Left ventricle myocardium inferior (tissue), 1 donor: ENCODE results near the gene VIPR1. TPM values are rescaled to one million over a fixed set of nuclear protein-coding genes. Genes with fewer than 3 reads are reported as not detected.

ENCODE experiments used
- DNase-seq: peaks from one replicate; pipeline ENCODE4 v3.0.0-alpha.2; 2020
- H3K27ac ChIP-seq: fragments of 200-600 bp; replicated peaks from 2 replicates; pipeline ENCODE4 v1.8.0; 2021
- H3K27me3 ChIP-seq: fragments of 200-600 bp; 2 replicates; pipeline ENCODE4 v1.8.0; 2021; ENCODE audit warnings: low read depth
- H3K36me3 ChIP-seq: fragments of 200-600 bp; 2 replicates; pipeline ENCODE4 v1.8.0; 2021
- H3K4me1 ChIP-seq: fragments of 200-600 bp; 2 replicates; pipeline ENCODE4 v1.8.0; 2021
- H3K4me3 ChIP-seq: fragments of 200-600 bp; 2 replicates; pipeline ENCODE4 v1.8.0; 2021; ENCODE audit warnings: mild to moderate bottlenecking, moderate library complexity
- H3K9me3 ChIP-seq: fragments of 200-600 bp; replicated peaks from 2 replicates; pipeline ENCODE4 v1.8.0; 2021
- intact Hi-C: fragments of 100-400 bp; cut with micrococcal nuclease; formaldehyde crosslinking; loops from one replicate; pipeline ENCODE4 v1.11.0; 2022
- total RNA-seq: library from RNA; stranded (reverse); fragmentation: NEBNext Ultra II Directional; extraction: Animal tissue kit (Norgen Biotek cat#: 25700); gene quantifications from one replicate; pipeline ENCODE4 v1.2.1, GENCODE V29; 2021
- TF ChIP-seq, protein P1 (sequence below): fragments of 200-600 bp; IDR thresholded peaks from 2 replicates; pipeline ENCODE4 v1.8.0; 2021; ENCODE audit warnings: antibody characterized with exemption, mild to moderate bottlenecking, borderline replicate concordance
- donor health status: DM: no; HTN: yes; CAD: no; lungs with severe emphysema.

Gene VIPR1
- total RNA-seq, 1 donor from 2014 or later, result 1.7 TPM

DNA sequence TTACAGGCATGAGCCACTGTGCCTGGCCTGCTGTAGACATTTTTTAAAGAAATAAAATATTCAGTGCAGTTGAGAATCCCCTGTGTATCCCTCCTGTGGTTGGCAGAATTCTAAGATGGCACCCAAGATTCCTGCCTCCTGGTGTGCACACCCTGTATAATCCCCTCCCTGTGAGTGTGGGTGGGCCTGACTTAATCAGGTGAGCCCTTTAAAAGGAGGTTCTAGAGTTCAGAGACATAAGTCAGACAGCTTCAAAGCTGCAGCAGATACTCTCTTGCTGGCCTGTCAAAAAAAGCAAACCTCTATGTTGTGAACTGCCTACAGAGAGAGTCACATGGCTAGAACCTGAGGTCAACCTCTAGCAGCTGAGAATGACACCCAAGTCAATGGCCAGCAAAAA lies 7.0 kb upstream of the VIPR1 start:
- intact Hi-C loops, result no loop called here
- H3K36me3 ChIP-seq, result no peaks in the 10 kb centered on the region
- no peaks in the 10 kb centered on the region for H3K9me3 ChIP-seq
- no peak for DNase-seq
- H3K4me1 ChIP-seq, result peaks cover 14% of the 10 kb centered on the region
- no peak overlapping the region for H3K4me3 ChIP-seq
- peaks cover 23% of the 10 kb centered on the region for H3K27me3 ChIP-seq
- H3K27ac ChIP-seq, result no peak overlapping the region
- TF ChIP-seq, protein P1, sequence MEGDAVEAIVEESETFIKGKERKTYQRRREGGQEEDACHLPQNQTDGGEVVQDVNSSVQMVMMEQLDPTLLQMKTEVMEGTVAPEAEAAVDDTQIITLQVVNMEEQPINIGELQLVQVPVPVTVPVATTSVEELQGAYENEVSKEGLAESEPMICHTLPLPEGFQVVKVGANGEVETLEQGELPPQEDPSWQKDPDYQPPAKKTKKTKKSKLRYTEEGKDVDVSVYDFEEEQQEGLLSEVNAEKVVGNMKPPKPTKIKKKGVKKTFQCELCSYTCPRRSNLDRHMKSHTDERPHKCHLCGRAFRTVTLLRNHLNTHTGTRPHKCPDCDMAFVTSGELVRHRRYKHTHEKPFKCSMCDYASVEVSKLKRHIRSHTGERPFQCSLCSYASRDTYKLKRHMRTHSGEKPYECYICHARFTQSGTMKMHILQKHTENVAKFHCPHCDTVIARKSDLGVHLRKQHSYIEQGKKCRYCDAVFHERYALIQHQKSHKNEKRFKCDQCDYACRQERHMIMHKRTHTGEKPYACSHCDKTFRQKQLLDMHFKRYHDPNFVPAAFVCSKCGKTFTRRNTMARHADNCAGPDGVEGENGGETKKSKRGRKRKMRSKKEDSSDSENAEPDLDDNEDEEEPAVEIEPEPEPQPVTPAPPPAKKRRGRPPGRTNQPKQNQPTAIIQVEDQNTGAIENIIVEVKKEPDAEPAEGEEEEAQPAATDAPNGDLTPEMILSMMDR, result no peak

GRCh38 chr3:42497009-42497731 lies 5.3 kb upstream of the VIPR1 start:
- DNase-seq, result no peak
- Histone ChIP-seq H3K27me3 (peaks cover 41% of the 10 kb centered on the region), H3K9me3 (no peaks in the 10 kb centered on the region), H3K4me3 (no peak overlapping the region), H3K36me3 (no peaks in the 10 kb centered on the region), H3K4me1 (peaks cover 22% of the 10 kb centered on the region), H3K27ac (peak overlapping the region; percentile 40)
- intact Hi-C loops, result no loop called here
- TF ChIP-seq, protein P1, result no peak

GRCh38 chr3:42498034-42498433 lies 4.4 kb upstream of the VIPR1 start:
- H3K4me1 ChIP-seq, result peaks cover 26% of the 10 kb centered on the region
- H3K4me3 ChIP-seq, result no peak overlapping the region
- no peaks in the 10 kb centered on the region for H3K9me3 ChIP-seq
- intact Hi-C loops, result no loop called here
- H3K27ac ChIP-seq, result no peak overlapping the region
- TF ChIP-seq, protein P1, result no peak
- DNase-seq, result no peak
- H3K36me3 ChIP-seq, result no peaks in the 10 kb centered on the region
- peaks cover 50% of the 10 kb centered on the region for H3K27me3 ChIP-seq

GRCh38 chr3:42498791-42499477 lies 3.5 kb upstream of the VIPR1 start:
- Histone ChIP-seq H3K36me3 (no peaks in the 10 kb centered on the region), H3K27ac (no peak overlapping the region), H3K27me3 (peaks cover 51% of the 10 kb centered on the region), H3K4me1 (peaks cover 22% of the 10 kb centered on the region), H3K4me3 (no peak overlapping the region), H3K9me3 (no peaks in the 10 kb centered on the region)
- no peak for DNase-seq
- TF ChIP-seq, protein P1, result no peak
- intact Hi-C loops, result no loop called here

DNA sequence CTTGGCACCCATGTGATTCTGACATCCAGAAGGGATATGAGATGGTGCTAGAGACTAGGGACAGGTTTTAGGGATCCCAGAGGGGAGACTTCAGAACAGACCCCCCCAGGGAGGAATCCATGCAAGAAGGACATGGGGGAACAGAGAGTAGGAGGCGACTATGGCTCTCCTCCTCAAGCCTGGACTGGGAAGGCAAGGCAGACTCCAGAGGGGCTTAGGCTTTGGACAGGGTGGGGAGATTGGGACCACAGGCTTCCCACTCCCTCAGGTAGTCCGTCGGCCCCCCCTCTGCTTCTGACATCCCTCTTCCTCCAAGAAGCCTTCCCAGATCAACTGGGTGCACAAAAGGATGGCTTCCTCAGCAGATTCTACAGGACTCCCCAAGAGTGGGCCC lies 3.0 kb upstream of the VIPR1 start:
- TF ChIP-seq, protein P1, result no peak
- Histone ChIP-seq H3K9me3 (no peaks in the 10 kb centered on the region), H3K4me3 (no peak overlapping the region), H3K27ac (no peak overlapping the region), H3K36me3 (no peaks in the 10 kb centered on the region), H3K27me3 (peaks cover 51% of the 10 kb centered on the region), H3K4me1 (peaks cover 22% of the 10 kb centered on the region)
- intact Hi-C loops, result no loop called here
- DNase-seq, result no peak
